B cell (primary cell): ENCODE data around the gene CTDNEP1. TPM values are rescaled to one million over a fixed set of nuclear protein-coding genes. Genes with fewer than 3 reads are reported as not detected.

Source experiments
- ATAC-seq: fragments of 200-7000 bp; cut with Tn5 transposase; one replicate; pipeline ENCODE4 v1.10.0; 2021; ENCODE audit warnings: low read depth, mild to moderate bottlenecking, moderate number of reproducible peaks, moderate library complexity
- CTCF ChIA-PET: fragments of 350-600 bp; sonication (Branson Sonifier 250); formaldehyde crosslinking; loops from one replicate; lab custom pipeline; 2021; ENCODE audit warnings: antibody characterized with exemption, inconsistent platforms; lab: Charles Lee
- POLR2A ChIA-PET: fragments of 350-600 bp; sonication (Branson Sonifier 250); formaldehyde crosslinking; loops from one replicate; lab custom pipeline; 2021; ENCODE audit warnings: antibody characterized with exemption; lab: Charles Lee
- DNase-seq: peaks from one replicate; pipeline ENCODE4 v3.0.0; 2013
- H2AFZ ChIP-seq: 2 replicates; pipeline ENCODE4 v1.6.1; 2012; ENCODE audit warnings: mild to moderate bottlenecking, low read depth, low read length; ENCODE audit not compliant: insufficient read depth, poor library complexity, severe bottlenecking
- H3K27ac ChIP-seq, 2 donors: 1 replicate in 1 of 2; 2 replicates in 1 of 2; pipeline ENCODE4 v1.5.1; 2012 to 2013; ENCODE audit warnings: low read length in 2 of 2, mild to moderate bottlenecking in 2 of 2, moderate library complexity in 1 of 2
- H3K27me3 ChIP-seq, 4 experiments: fragments of 200-600 bp in 1 of 4; sonication (generic) in 1 of 4; replicated peaks in 1 of 4; 1 replicate in 2 of 4; 2 replicates in 2 of 4; pipeline versions ENCODE4 v1.6.1 to v1.7.0; 2013 to 2016; ENCODE audit warnings: low read length in 3 of 4, mild to moderate bottlenecking in 2 of 4, mixed read lengths in 1 of 4, moderate library complexity in 1 of 4; ENCODE audit not compliant: insufficient read depth in 4 of 4, control insufficient read depth in 3 of 4; ENCODE audit errors: control extremely low read depth in 1 of 4
- H3K36me3 ChIP-seq, 2 experiments: replicated peaks in 1 of 2; 1 replicate in 1 of 2; 2 replicates in 1 of 2; pipeline versions ENCODE4 v1.6.1 to v1.7.1; 2013; ENCODE audit warnings: low read length in 1 of 2; ENCODE audit not compliant: insufficient read depth in 2 of 2, control insufficient read depth in 1 of 2; ENCODE audit errors: control extremely low read depth in 1 of 2, extremely low read depth in 1 of 2
- H3K4me1 ChIP-seq, 2 donors: fragments of 200-600 bp in 1 of 2; sonication (generic) in 1 of 2; 1 replicate in 1 of 2; 2 replicates in 1 of 2; pipeline versions ENCODE4 v1.5.1 to v1.6.1; 2013 to 2017; ENCODE audit warnings: low read length in 2 of 2; ENCODE audit not compliant: control insufficient read depth in 2 of 2, insufficient read depth in 2 of 2
- H3K4me2 ChIP-seq: replicated peaks from 2 replicates; pipeline ENCODE3; 2012; ENCODE audit warnings: mild to moderate bottlenecking, low read depth, low read length; ENCODE audit not compliant: poor library complexity, severe bottlenecking
- H3K4me3 ChIP-seq, 5 experiments: fragments of 200-600 bp in 1 of 5; sonication (generic) in 1 of 5; 1 replicate in 3 of 5; 2 replicates in 2 of 5; pipeline versions ENCODE4 v1.5.1 to v1.7.0; 2011 to 2016; ENCODE audit warnings: low read length in 4 of 5, mild to moderate bottlenecking in 4 of 5, low read depth in 2 of 5, control low read depth in 1 of 5, moderate library complexity in 1 of 5; ENCODE audit not compliant: insufficient read depth in 1 of 5; ENCODE audit errors: control extremely low read depth in 1 of 5, extremely low read depth in 1 of 5
- H3K79me2 ChIP-seq: fragments of 200-600 bp; sonication (generic); one replicate; pipeline ENCODE4 v1.6.0; 2016; ENCODE audit warnings: low read length; ENCODE audit not compliant: control insufficient read depth, insufficient read depth
- H3K9ac ChIP-seq: fragments of 200-600 bp; sonication (generic); 2 replicates; pipeline ENCODE4 v1.6.1; 2017; ENCODE audit warnings: mild to moderate bottlenecking, low read length, moderate library complexity
- H3K9me3 ChIP-seq, 3 donors: one replicate each; pipeline versions ENCODE4 v1.6.1 to v1.7.1; 2013; ENCODE audit warnings: low read length in 2 of 3; ENCODE audit not compliant: control insufficient read depth in 2 of 3, insufficient read depth in 1 of 3; ENCODE audit errors: control extremely low read depth in 1 of 3
- H4K20me1 ChIP-seq: 2 replicates; pipeline ENCODE4 v1.6.0; 2012; ENCODE audit warnings: mild to moderate bottlenecking, low read length; ENCODE audit not compliant: insufficient read depth, control insufficient read depth, poor library complexity, severe bottlenecking
- H3K27ac Mint-ChIP-seq: one replicate; pipeline ENCODE4 v1.8.0; 2021; ENCODE audit warnings: mixed read lengths
- H3K27me3 Mint-ChIP-seq: one replicate; pipeline ENCODE4 v1.8.0; 2021; ENCODE audit warnings: mixed read lengths
- H3K4me1 Mint-ChIP-seq: one replicate; pipeline ENCODE4 v1.8.0; 2021; ENCODE audit warnings: mixed read lengths
- H3K4me3 Mint-ChIP-seq: one replicate; pipeline ENCODE4 v1.8.0; 2021; ENCODE audit warnings: mixed read lengths
- H3K9me3 Mint-ChIP-seq: one replicate; pipeline ENCODE4 v1.8.0; 2022; ENCODE audit warnings: mixed read lengths; ENCODE audit not compliant: insufficient read depth
- CTCF ChIP-seq: fragments of 200-600 bp; IDR thresholded peaks from one replicate; pipeline ENCODE4 v1.8.0; 2022; ENCODE audit warnings: antibody characterized with exemption, mild to moderate bottlenecking
- EZH2 ChIP-seq: IDR thresholded peaks from 2 replicates; pipeline ENCODE4 v1.6.1; 2012; ENCODE audit warnings: borderline replicate concordance, low read depth, mild to moderate bottlenecking, moderate library complexity, low read length; ENCODE audit not compliant: insufficient read depth, poor library complexity, severe bottlenecking
- WGBS: methylation state at CpG from one replicate; pipeline ENCODE4 v1.1.5; 2013; ENCODE audit warnings: missing lambda C conversion rate; ENCODE audit not compliant: insufficient coverage; 5-methylcytosine and 5-hydroxymethylcytosine counted together
- intact Hi-C: fragments of 100-400 bp; cut with micrococcal nuclease; formaldehyde crosslinking; loops from one replicate; pipeline ENCODE4 v1.10.0; 2022
- polyA plus RNA-seq: library from polyadenylated mRNA; depleted of rRNA; stranded (reverse); fragments of >200 nt; gene quantifications from 2 replicates; pipeline ENCODE4 v1.2.3, GENCODE V29; 2012
- total RNA-seq, 2 donors: library from RNA; stranded (reverse); fragments of 120-200 nt in 1 of 2; gene quantifications; 1 replicate in 1 of 2; 2 replicates in 1 of 2; pipeline versions ENCODE4 v1.2.3 to v1.2.4, GENCODE V29; 2013 to 2022

The CTDNEP1 gene
- total and polyA plus RNA-seq, 2 donors (not counting 1 experiment from before 2014, with no cell fraction given), result 125 to 162 TPM

GRCh38 chr17:7261379-7262191, 10.1 kb upstream of the CTDNEP1 start:
- H3K4me3 Mint-ChIP-seq, result peak overlapping the region; percentile 84
- Histone ChIP-seq H3K27ac (peak overlapping the region in 1 of 2 donors; percentile 59), H3K9ac (peak overlapping the region; percentile 66), H3K4me2 (peak overlapping the region; percentile 99), H3K27me3 (peaks cover 0 to 17% (median 8%) of the 10 kb centered on the region in 4 experiments), H4K20me1 (no peaks in the 10 kb centered on the region), H3K36me3 (peaks cover 3 to 22% of the 10 kb centered on the region in 2 experiments), H3K4me3 (peak overlapping the region in 4 of 5 experiments; percentile 49 to 71 (median 60)), H3K9me3 (peaks cover 0 to 4% (median 0%) of the 10 kb centered on the region in 3 donors), H3K4me1 (peaks cover 27 to 32% of the 10 kb centered on the region in 2 donors), H2AFZ (peak overlapping the region; percentile 96), H3K79me2 (no peaks in the 10 kb centered on the region)
- ChIA-PET CTCF (no interaction called here), POLR2A (interaction anchor here (0.9 kb wide), 1 partner anchor 23 kb away, joined by 9 read pairs; no protein-coding TSS in a partner anchor)
- no peaks in the 10 kb centered on the region for H3K9me3 Mint-ChIP-seq
- TF ChIP-seq CTCF, result no peak
- TF ChIP-seq EZH2, result no peak
- DNase-seq (peak; percentile 66), ATAC-seq (peak; percentile 59)
- WGBS, result 9% methylated on average over 66 of the region's 71 CpGs
- H3K4me1 Mint-ChIP-seq, result peaks cover 27% of the 10 kb centered on the region
- intact Hi-C loops, result loop anchor here (2.0 kb wide), 1 partner anchor 19 kb away; the partner anchor contains the start of gene SLC2A4
- H3K27ac Mint-ChIP-seq, result peak overlapping the region; percentile 50
- peaks cover 20% of the 10 kb centered on the region for H3K27me3 Mint-ChIP-seq
